Esophagus squamous epithelium (tissue), 4 donors: ENCODE data around the gene CCNK.

Source experiments
- CTCF ChIP-seq, 6 experiments: fragments of 450-650 bp in 4 of 6; fragments of 200-600 bp in 2 of 6; sonication (generic) in 2 of 6; IDR thresholded peaks; one replicate each; pipeline ENCODE4 v1.5.1; 2016 to 2019; ENCODE audit warnings: antibody characterized with exemption in 6 of 6, mild to moderate bottlenecking in 4 of 6, moderate library complexity in 4 of 6
- POLR2A ChIP-seq, 4 donors: fragments of 450-650 bp; IDR thresholded peaks; one replicate each; pipeline ENCODE4 v1.6.1; 2017; ENCODE audit warnings: antibody characterized with exemption in 4 of 4, mild to moderate bottlenecking in 4 of 4, moderate library complexity in 3 of 4

GRCh38 chr14:99507860-99508640 is 26.8 kb downstream of the CCNK start:
- TF ChIP-seq CTCF (IDR thresholded peaks at IDR 0.05) (no peak), POLR2A (IDR thresholded peaks at IDR 0.05) (no peak)
